Glomerular endothelial cell (primary cell): ENCODE data around the gene GPR155. TPM values are rescaled to one million over a fixed set of nuclear protein-coding genes. Genes with fewer than 3 reads are reported as not detected.
"Not testable (repeated sequence)": the region's sequence is repeated elsewhere in the genome, so short reads cannot be mapped to it uniquely, and the experiment has no call there.

Experiments
- DNase-seq: peaks from one replicate; pipeline ENCODE4 v3.0.0-alpha.2; 2011; ENCODE audit warnings: low read depth, low spot score; ENCODE audit errors: extremely low read depth
- total RNA-seq: library from RNA; depleted of rRNA; stranded (reverse); fragments of >200 nt; gene quantifications from 2 replicates; pipeline ENCODE4 v1.2.3, GENCODE V29; 2015

Gene GPR155
- total RNA-seq, 1 donor from 2014 or later: 2.5 TPM

GRCh38 chr2:174442546-174443510 is 44.0 kb downstream of the GPR155 start:
- DNase-seq: no peak

- no peak for DNase-seq
Measured at GRCh38 chr2:174439950-174440349, 46.9 kb downstream of the GPR155 start.

GRCh38 chr2:174439323-174439722 is 47.5 kb downstream of the GPR155 start:
- no peak for DNase-seq

- no peak for DNase-seq
Measured at GRCh38 chr2:174438146-174438886, 48.5 kb downstream of the GPR155 start.

GRCh38 chr2:174436351-174436750 is 50.5 kb downstream of the GPR155 start:
- DNase-seq: no peak

- no peak for DNase-seq
Measured at GRCh38 chr2:174431902-174432301, 54.9 kb downstream of the GPR155 start.

GRCh38 chr2:174430066-174430465 is 56.8 kb downstream of the GPR155 start:
- no peak for DNase-seq

GRCh38 chr2:174428214-174428613 is 58.6 kb downstream of the GPR155 start:
- DNase-seq: no peak

GRCh38 chr2:174412256-174412655 is 74.6 kb downstream of the GPR155 start:
- no peak for DNase-seq

GRCh38 chr2:174410039-174410438 is 76.8 kb downstream of the GPR155 start:
- DNase-seq: not testable (repeated sequence)

GRCh38 chr2:174403628-174404027 is 83.2 kb downstream of the GPR155 start:
- DNase-seq: no peak

GRCh38 chr2:174400853-174401252 is 86.0 kb downstream of the GPR155 start:
- no peak for DNase-seq

GRCh38 chr2:174399171-174399570 is 87.7 kb downstream of the GPR155 start:
- no peak for DNase-seq

GRCh38 chr2:174397773-174398172 is 89.1 kb downstream of the GPR155 start:
- DNase-seq: no peak

GRCh38 chr2:174395969-174396630 is 90.7 kb downstream of the GPR155 start:
- no peak for DNase-seq

- peak; percentile 42 for DNase-seq
Measured at GRCh38 chr2:174395284-174395968, 91.4 kb downstream of the GPR155 start, which contains the start of gene SCRN3. TSS of gene SCRN3 (plus strand) at chr2:174395730. CDS start at chr2:174398284, 2,554 bp downstream.

GRCh38 chr2:174392706-174393105 is 94.1 kb downstream of the GPR155 start:
- no peak for DNase-seq

- DNase-seq: not testable (repeated sequence)
Measured at GRCh38 chr2:174390303-174390702, 96.5 kb downstream of the GPR155 start.

GRCh38 chr2:174389542-174389941 is 97.3 kb downstream of the GPR155 start:
- no peak for DNase-seq

GRCh38 chr2:174388706-174389105 is 98.1 kb downstream of the GPR155 start:
- DNase-seq: not testable (repeated sequence)
